Tibial artery (tissue), 4 donors: ENCODE measurements around the gene BMPR2.
A peak's percentile ranks its signal among the peaks of the same experiment; 100 is the strongest.

Experiments used
- DNase-seq, 2 donors: peaks; one replicate each; pipeline ENCODE4 v3.0.0-alpha.2; 2019
- H3K27ac ChIP-seq, 2 donors: fragments of 200-600 bp; sonication (generic) in 1 of 2; 1 replicate in 1 of 2; 2 replicates in 1 of 2; pipeline ENCODE4 v1.5.1; 2018 to 2019; ENCODE audit warnings: mild to moderate bottlenecking in 1 of 2
- H3K27me3 ChIP-seq, 2 donors: fragments of 200-600 bp; sonication (generic) in 1 of 2; one replicate each; pipeline versions ENCODE4 v1.5.1 to v1.6.0; 2016 to 2019
- H3K36me3 ChIP-seq, 3 donors: fragments of 200-600 bp; sonication (generic) in 2 of 3; one replicate each; pipeline ENCODE4 v1.5.1; 2016 to 2019; ENCODE audit warnings: mild to moderate bottlenecking in 2 of 3
- H3K4me1 ChIP-seq, 4 donors: fragments of 200-600 bp; sonication (generic) in 2 of 4; 1 replicate in 3 of 4; 2 replicates in 1 of 4; pipeline ENCODE4 v1.5.1; 2016 to 2019
- H3K4me3 ChIP-seq, 2 donors: fragments of 200-600 bp; sonication (generic) in 1 of 2; 1 replicate in 1 of 2; 2 replicates in 1 of 2; pipeline ENCODE4 v1.5.1; 2018 to 2019; ENCODE audit warnings: mild to moderate bottlenecking in 2 of 2
- H3K9me3 ChIP-seq, 3 donors: fragments of 200-600 bp; sonication (generic) in 1 of 3; one replicate each; pipeline ENCODE4 v1.5.1; 2016 to 2019
- CTCF ChIP-seq, 2 experiments: fragments of 200-600 bp in 1 of 2; fragments of 450-650 bp in 1 of 2; IDR thresholded peaks; one replicate each; pipeline ENCODE4 v1.5.1; 2017 to 2019; ENCODE audit warnings: antibody characterized with exemption in 2 of 2, mild to moderate bottlenecking in 1 of 2, moderate library complexity in 1 of 2
- intact Hi-C: fragments of 100-400 bp; cut with DNase I; formaldehyde crosslinking; loops from one replicate; pipeline ENCODE4 v1.15.0; 2023; ENCODE audit warnings: low total_unique reads

BMPR2 gene

GRCh38 chr2:202588647-202589581 is 212.8 kb downstream of the BMPR2 start:
- Histone ChIP-seq H3K9me3 (peaks cover 0 to 3% (median 0%) of the 10 kb centered on the region in 3 donors), H3K27ac (no peak overlapping the region), H3K4me1 (peaks cover 0 to 11% (median 7%) of the 10 kb centered on the region in 4 donors), H3K4me3 (peak overlapping the region in 1 of 2 donors; percentile 40), H3K27me3 (no peaks in the 10 kb centered on the region), H3K36me3 (no peaks in the 10 kb centered on the region)
- intact Hi-C loops, result loop anchor here (2.0 kb wide), 1 partner anchor 282 kb away; the partner anchor contains the start of gene ICA1L
- DNase-seq, result peak; percentile 60 to 73
- TF ChIP-seq CTCF (IDR thresholded peaks at IDR 0.05), result peak; percentile 92 to 93

- DNase-seq, result no peak
- no peak overlapping the region for H3K4me3 ChIP-seq
- H3K27me3 ChIP-seq, result no peaks in the 10 kb centered on the region
- H3K9me3 ChIP-seq, result no peaks in the 10 kb centered on the region
- peaks cover 0 to 11% (median 7%) of the 10 kb centered on the region in 4 donors for H3K4me1 ChIP-seq
- no peaks in the 10 kb centered on the region for H3K36me3 ChIP-seq
- no peak for TF ChIP-seq CTCF (IDR thresholded peaks at IDR 0.05)
- H3K27ac ChIP-seq, result no peak overlapping the region
- intact Hi-C loops, result loop anchor here (2.0 kb wide), 1 partner anchor 281 kb away; the partner anchor contains the start of gene ICA1L
Observed at GRCh38 chr2:202589582-202589949, 213.4 kb downstream of the BMPR2 start.

GRCh38 chr2:202592566-202592965 is 216.4 kb downstream of the BMPR2 start:
- no peak for DNase-seq
- Histone ChIP-seq H3K4me3 (no peak overlapping the region), H3K36me3 (no peaks in the 10 kb centered on the region)

GRCh38 chr2:202599105-202599504 is 223.0 kb downstream of the BMPR2 start:
- Histone ChIP-seq H3K27ac (no peak overlapping the region), H3K4me1 (no peaks in the 10 kb centered on the region), H3K27me3 (no peaks in the 10 kb centered on the region), H3K9me3 (no peaks in the 10 kb centered on the region), H3K4me3 (no peak overlapping the region), H3K36me3 (no peaks in the 10 kb centered on the region)
- intact Hi-C loops, result no loop called here
- DNase-seq, result no peak
- TF ChIP-seq CTCF (IDR thresholded peaks at IDR 0.05), result no peak

More at GRCh38 chr2:202592566-202592965, 216.4 kb downstream of the BMPR2 start:
- Histone ChIP-seq H3K27ac (no peak overlapping the region), H3K4me1 (peaks cover 0 to 11% (median 7%) of the 10 kb centered on the region in 4 donors), H3K27me3 (no peaks in the 10 kb centered on the region), H3K9me3 (no peaks in the 10 kb centered on the region)
- intact Hi-C loops, result no loop called here
- no peak for TF ChIP-seq CTCF (IDR thresholded peaks at IDR 0.05)

- H3K4me3 ChIP-seq, result no peak overlapping the region
- TF ChIP-seq CTCF (IDR thresholded peaks at IDR 0.05), result no peak
- DNase-seq, result no peak
- no peaks in the 10 kb centered on the region for H3K4me1 ChIP-seq
- intact Hi-C loops, result no loop called here
- no peak overlapping the region for H3K27ac ChIP-seq
- H3K27me3 ChIP-seq, result no peaks in the 10 kb centered on the region
- no peaks in the 10 kb centered on the region for H3K36me3 ChIP-seq
- H3K9me3 ChIP-seq, result no peaks in the 10 kb centered on the region
Observed at GRCh38 chr2:202599911-202600310, 223.8 kb downstream of the BMPR2 start.
